Stimulated activated CD4-positive, alpha-beta T cell treated with anti-CD3 and anti-CD28 coated beads, TNF-alpha, amount 100 ng/mL, for 4 hours (primary cell): Measurements from ENCODE around the gene SEMA3E.
"Not testable (repeated sequence)": the region's sequence is repeated elsewhere in the genome, so short reads cannot be mapped to it uniquely, and the experiment has no call there.

Source experiments
- DNase-seq, 3 experiments: peaks; one replicate each; pipeline ENCODE4 v3.0.0-alpha.2; 2020; ENCODE audit warnings: low read depth in 3 of 3

SEMA3E gene

GRCh38 chr7:83648464-83649241 is at the start of gene SEMA3E:
Gene SEMA3E, minus strand, starts transcription at chr7:83649139.
- DNase-seq, result no peak

GRCh38 chr7:83697804-83698530 is 49.0 kb upstream of the SEMA3E start:
- no peak for DNase-seq

- DNase-seq, result no peak
These were observed 47.2 kb upstream of the SEMA3E start for GRCh38 chr7:83696101-83696500.

GRCh38 chr7:83695128-83695960 is 46.4 kb upstream of the SEMA3E start:
- no peak for DNase-seq

GRCh38 chr7:83693256-83693655 is 44.3 kb upstream of the SEMA3E start:
- no peak for DNase-seq

GRCh38 chr7:83691095-83691494 is 42.2 kb upstream of the SEMA3E start:
- no peak for DNase-seq

GRCh38 chr7:83689855-83690254 is 40.9 kb upstream of the SEMA3E start:
- no peak for DNase-seq

- DNase-seq, result no peak
These were observed 37.5 kb upstream of the SEMA3E start for GRCh38 chr7:83686416-83686815.

- no peak for DNase-seq
These were observed 36.0 kb upstream of the SEMA3E start for GRCh38 chr7:83684928-83685327.

GRCh38 chr7:83681200-83681778 is 32.4 kb upstream of the SEMA3E start:
- no peak for DNase-seq

- no peak for DNase-seq
These were observed 28.4 kb upstream of the SEMA3E start for GRCh38 chr7:83677180-83677866.

GRCh38 chr7:83673291-83673690 is 24.4 kb upstream of the SEMA3E start:
- DNase-seq, result not testable (repeated sequence)

- DNase-seq, result no peak
These were observed 23.2 kb upstream of the SEMA3E start for GRCh38 chr7:83672157-83672556.

GRCh38 chr7:83663131-83663530 is 14.2 kb upstream of the SEMA3E start:
- DNase-seq, result no peak

GRCh38 chr7:83658126-83658525 is 9.2 kb upstream of the SEMA3E start:
- DNase-seq, result no peak

- no peak for DNase-seq
These were observed 7.1 kb upstream of the SEMA3E start for GRCh38 chr7:83655951-83656556.

- no peak for DNase-seq
These were observed 3.5 kb upstream of the SEMA3E start for GRCh38 chr7:83652481-83652880.

GRCh38 chr7:83649701-83650100 is 762 bp upstream of the SEMA3E start:
- DNase-seq, result no peak

GRCh38 chr7:83646027-83646426 is 2.9 kb downstream of the SEMA3E start:
- DNase-seq, result no peak

- DNase-seq, result no peak
These were observed 5.2 kb downstream of the SEMA3E start for GRCh38 chr7:83643739-83644138.

- no peak for DNase-seq
These were observed 5.9 kb downstream of the SEMA3E start for GRCh38 chr7:83643012-83643411.
